ENCODE results near the gene ZMYND8.
"Not testable (repeated sequence)": the region's sequence is repeated elsewhere in the genome, so short reads cannot be mapped to it uniquely, and the experiment has no call there.

Gene ZMYND8

DNA sequence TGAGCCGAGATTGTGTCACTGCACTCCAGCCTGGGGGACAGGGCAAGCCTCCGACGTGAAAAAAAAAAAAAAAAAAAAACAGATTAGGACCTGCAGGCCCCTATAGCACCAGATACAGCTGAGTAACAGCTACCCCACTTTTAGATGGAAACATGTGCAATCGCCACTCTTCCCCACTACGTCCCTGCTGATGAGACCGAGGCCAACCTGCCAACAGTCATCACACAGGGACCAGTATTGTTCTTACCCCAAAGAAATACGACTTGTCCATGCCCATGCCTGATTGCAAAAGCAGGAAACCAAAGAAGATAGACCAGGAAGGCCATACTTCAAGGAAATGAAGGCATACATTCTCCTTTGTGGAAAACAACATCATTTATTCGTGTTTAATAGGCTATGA lies 45.8 kb downstream of the ZMYND8 start:
- DNase-seq (ENCODE audit: low read depth), result no peak

DNA sequence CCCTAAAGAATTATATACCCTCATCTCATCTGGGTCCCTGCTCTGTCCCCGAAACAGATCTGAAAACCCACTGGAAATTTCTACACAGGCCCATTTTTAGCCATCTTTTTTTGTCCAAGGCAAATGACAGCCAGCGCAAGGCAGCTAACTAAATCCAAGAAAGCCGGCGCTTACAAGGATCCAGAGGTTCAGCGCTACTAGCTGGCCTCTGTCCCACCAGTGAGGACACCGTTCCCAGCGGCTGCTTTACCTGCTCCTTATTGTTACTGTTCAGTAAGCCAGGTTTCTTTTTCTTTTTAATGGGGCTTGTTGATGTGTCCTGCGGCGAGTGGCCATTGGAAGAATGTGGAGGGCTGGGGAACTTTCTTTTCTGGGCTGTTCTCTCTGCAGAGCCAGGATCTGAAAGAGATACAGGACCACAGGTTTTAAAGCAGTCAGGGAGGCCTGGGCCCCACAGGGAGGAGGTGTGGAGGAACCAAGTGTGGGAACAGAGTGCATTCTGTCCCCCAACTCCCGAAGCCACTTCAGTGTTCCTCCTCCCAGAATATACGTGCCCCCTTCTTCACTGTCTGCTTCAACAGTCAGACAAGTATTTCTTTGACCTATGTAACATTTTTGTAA lies 46.6 kb downstream of the ZMYND8 start:
- DNase-seq (ENCODE audit: low read depth), result no peak

DNA sequence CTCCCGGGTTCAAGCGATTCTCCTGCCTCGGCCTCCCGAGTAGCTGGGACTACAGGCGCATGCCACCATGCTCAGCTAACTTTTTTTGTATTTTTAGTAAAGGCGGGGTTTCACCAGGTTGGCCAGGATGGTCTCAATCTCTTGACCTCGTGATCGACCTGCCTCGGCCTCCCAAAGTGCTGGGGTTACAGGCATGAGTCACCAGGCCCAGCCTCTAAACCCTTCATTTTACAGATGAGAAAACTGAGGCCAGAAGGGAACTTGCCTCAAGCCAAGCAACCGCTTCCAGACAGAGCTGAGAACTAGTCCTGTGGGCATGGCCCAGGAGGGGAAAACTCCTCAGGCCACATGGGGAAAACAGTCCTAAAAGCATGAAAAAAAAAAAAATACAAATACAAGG lies 47.1 kb downstream of the ZMYND8 start:
- DNase-seq (ENCODE audit: low read depth), result no peak

GRCh38 chr20:47307569-47307968 lies 48.9 kb downstream of the ZMYND8 start:
- DNase-seq (ENCODE audit: low read depth), result not testable (repeated sequence)

GRCh38 chr20:47306755-47307370 lies 49.6 kb downstream of the ZMYND8 start:
- no peak for DNase-seq (ENCODE audit: low read depth)

DNA sequence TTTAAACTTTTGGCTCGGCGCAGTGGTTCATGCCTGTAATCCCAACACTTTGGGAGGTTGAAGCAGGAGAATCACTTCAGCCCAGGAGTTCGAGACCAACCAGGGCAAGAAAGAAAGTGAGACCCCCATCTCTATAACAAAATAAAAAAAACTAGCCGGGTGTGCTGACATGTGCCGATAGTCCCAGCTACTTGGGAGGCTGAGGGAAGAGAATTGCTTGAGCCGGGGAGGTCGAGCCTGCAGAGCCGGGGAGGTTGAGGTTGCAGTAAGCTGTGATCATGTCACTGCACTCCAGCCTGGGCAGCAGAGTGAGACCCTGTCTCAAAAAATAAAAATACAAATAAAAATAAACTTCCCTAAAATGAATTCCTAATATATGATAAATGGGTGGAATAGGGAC lies 50.4 kb downstream of the ZMYND8 start:
- DNase-seq (ENCODE audit: low read depth), result no peak

GRCh38 chr20:47305667-47306066 lies 50.8 kb downstream of the ZMYND8 start:
- DNase-seq (ENCODE audit: low read depth), result no peak

- DNase-seq (ENCODE audit: low read depth), result no peak
These were observed 52.2 kb downstream of the ZMYND8 start for GRCh38 chr20:47304287-47304686.

DNA sequence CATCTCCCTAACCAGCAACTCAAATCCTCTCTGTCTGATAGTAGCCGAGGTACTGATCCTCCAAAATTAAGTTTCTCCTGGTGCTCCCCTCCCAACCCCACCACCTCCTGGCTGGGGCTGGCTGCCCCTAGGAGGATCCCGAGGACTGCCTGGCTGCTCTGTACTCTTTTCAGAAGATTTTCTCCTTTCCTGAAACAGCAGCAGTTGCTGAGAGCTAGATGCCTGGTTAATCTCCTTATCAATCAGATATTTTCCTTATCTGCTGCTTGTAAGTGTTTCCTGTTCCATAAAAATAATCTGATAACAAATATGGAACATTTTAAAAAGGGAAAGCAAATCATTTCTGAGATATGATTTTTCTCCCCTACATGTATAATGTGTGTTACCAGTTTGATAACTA lies 52.8 kb downstream of the ZMYND8 start:
- DNase-seq (ENCODE audit: low read depth), result no peak

GRCh38 chr20:47300071-47300470 lies 56.4 kb downstream of the ZMYND8 start:
- DNase-seq (ENCODE audit: low read depth), result no peak

DNA sequence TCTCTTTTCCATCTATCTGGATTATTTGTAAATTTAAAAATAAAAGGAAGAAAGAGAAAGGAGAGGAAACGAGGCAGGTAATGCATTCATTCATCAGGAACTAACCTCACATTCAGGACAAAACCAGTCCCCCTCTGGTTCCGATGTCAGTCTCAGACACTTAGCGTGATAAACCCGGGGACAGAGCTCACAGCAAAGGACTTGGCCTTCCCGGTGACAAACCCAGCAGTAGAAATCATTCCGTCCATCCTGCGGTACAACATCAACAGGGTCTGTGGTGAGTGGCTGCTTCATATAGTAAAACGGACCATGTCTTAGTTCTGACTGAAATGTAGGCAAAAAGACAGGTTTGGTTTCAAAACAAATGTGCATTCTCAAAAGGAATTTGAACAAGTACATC lies 57.9 kb downstream of the ZMYND8 start:
- no peak for DNase-seq (ENCODE audit: low read depth)

DNA sequence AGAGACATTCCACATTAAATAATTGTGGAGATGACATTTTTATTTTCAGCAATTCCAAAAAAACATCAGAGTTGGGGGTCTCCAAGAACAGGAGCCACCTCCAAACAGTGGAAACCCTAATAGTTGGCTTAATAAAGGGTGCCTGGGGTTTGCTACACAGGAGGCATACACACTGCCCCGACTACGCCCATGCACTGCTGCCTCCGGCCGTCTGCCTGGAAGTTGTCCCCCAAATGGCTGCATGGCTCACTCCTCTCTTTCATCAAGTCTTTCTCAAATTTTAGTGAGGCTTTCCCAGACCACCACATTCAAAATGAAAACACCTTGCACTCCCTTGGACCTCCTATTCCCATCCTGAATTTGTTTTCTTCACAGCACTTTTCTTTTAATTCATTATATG lies 58.8 kb downstream of the ZMYND8 start:
- DNase-seq (ENCODE audit: low read depth), result no peak

DNA sequence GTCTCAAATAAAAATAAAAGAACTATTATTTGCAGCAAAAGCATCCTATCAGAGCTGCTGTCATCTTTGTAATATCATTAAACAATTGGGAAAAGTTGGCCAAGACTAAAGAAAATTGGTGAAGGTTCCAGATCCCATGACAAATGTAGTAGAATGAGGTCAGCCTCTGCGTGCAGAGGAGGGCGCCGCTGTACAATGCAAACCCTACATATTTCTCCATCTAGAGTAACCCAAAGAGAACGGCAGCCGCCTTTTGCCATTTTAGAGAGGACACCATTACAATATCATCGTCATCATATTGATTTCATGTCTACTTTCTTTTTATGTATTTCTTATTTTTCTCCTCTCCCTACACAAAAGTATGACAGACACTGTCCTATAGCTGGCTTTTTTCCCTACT lies 59.5 kb downstream of the ZMYND8 start:
- no peak for DNase-seq (ENCODE audit: low read depth)

- no peak for DNase-seq (ENCODE audit: low read depth)
These were observed 60.5 kb downstream of the ZMYND8 start for GRCh38 chr20:47295921-47296426.

DNA sequence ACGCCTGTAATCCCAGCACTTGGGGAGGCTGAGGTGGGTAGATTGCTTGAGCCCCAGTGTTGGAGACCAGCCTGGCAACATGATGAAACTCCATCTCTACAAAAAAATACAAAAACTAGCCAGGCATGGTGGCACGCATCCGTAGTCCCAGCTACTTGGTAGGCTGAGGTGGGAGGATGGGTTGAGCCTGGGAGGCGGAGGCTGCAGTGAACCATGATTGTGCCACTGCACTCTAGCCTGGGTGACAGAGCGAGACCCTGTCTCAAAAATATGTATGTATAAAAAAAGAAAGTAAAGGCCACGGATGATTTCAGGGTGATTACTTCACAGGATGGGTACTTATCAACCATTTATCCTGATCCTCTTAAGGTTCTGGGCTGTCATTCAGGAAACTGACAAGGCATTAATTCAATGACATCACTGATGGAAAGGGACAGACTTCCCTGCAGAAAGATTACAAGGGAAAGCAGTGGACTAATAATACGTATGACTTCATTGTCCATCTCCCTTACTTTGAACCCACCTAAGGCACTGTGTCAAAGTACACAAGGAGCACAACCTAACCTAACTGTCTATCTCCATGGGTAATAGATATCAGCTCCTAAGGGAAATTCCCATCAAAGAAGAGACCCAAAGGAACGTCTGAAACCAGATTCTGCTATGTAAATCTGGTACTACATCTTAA lies 61.2 kb downstream of the ZMYND8 start:
- no peak for DNase-seq (ENCODE audit: low read depth)

- no peak for DNase-seq (ENCODE audit: low read depth)
These were observed 62.9 kb downstream of the ZMYND8 start for GRCh38 chr20:47293631-47294030.

DNA sequence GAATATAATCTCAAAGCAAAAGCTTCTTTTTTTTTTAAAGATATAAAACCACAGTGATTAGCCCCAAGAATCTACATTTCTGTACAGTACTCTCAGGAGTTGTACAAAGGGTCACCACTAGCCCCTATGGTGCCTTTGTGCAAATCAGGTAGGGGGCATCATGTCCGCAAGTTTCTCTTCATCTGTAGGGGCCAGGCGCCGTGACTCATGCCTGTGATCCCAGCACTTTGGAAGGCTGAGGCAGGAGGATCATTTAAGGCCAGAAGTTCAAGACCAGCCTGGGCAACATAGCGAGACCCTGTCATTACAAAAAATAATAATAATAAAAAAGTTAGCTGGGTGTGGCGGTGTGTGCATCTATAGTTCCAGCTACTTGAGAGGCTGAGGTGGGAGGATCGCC lies 63.9 kb downstream of the ZMYND8 start:
- no peak for DNase-seq (ENCODE audit: low read depth)

- no peak for DNase-seq (ENCODE audit: low read depth)
These were observed 65.7 kb downstream of the ZMYND8 start for GRCh38 chr20:47290666-47291430.

DNA sequence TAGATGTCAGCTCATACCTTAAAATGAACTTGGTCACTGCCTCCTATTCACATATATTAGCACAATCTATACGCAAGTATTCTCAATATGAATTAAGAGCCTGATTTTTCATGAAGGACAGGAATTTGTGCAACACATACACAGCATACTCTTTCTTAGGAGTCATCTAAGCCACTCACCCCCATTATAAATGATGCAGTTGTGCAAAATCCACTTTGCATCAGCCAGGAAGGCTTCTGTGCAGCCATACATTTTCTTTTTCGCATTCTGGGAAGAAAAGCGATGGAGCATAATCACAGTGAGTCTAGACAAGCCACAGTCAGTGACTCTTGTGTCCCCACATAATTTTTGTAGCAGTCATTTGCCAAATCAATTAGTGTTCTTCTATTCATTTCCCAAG lies 66.5 kb downstream of the ZMYND8 start:
- DNase-seq (ENCODE audit: low read depth), result no peak

GRCh38 chr20:47289096-47289495 lies 67.4 kb downstream of the ZMYND8 start:
- DNase-seq (ENCODE audit: low read depth), result no peak

- not testable (repeated sequence) for DNase-seq (ENCODE audit: low read depth)
These were observed 68.0 kb downstream of the ZMYND8 start for GRCh38 chr20:47288530-47288929.

DNA sequence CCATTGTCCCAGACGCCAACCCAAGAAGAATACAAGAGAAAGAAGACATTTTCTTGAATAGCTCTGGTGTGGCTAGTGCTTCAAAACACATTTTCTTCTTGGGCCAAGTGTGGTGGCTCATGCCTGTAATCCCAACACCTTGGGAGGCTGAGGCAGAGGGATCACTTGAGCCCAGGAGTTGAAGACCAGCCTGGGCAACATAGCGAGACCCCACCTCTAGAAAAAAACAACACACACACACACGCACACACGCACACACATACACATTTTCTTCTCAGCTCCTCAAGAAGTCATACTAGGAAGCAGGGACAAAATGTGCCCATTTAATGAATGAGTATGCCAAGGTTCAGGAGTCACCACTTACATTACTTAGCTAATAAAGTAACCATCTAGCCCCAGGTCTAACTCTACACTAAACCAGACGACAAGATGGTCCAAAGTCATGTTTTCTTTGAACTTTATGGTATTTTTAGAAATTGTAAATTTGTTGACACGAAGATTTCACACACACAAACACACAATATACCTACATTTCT lies 68.8 kb downstream of the ZMYND8 start:
- no peak for DNase-seq (ENCODE audit: low read depth)

All from non-pigmented ciliary epithelial cell (primary cell).